Fibroblast of skin of scalp (primary cell): ENCODE measurements around the gene GPR21.

Experiments
- DNase-seq: peaks from one replicate; pipeline ENCODE4 v3.0.0-alpha.2; 2013

Gene GPR21

DNA sequence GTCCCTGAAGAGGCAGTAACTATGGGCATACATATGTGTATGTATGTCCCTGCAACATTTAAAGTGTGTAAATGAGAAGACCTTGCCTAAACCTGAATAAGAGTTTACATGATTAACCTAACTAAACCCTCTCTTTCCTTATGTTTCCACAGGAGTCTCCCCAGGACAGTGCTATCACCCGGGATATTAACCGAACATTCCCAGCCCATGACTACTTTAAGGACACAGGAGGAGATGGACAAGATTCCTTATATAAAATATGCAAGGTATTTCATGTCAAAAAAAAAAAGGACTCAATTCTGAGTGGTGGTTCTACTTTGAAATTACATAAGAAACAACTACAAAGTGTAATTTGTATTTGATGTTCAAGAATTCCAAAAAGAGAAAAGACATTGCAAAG is 31.7 kb downstream of the GPR21 start:
- DNase-seq = peak; percentile 83

DNA sequence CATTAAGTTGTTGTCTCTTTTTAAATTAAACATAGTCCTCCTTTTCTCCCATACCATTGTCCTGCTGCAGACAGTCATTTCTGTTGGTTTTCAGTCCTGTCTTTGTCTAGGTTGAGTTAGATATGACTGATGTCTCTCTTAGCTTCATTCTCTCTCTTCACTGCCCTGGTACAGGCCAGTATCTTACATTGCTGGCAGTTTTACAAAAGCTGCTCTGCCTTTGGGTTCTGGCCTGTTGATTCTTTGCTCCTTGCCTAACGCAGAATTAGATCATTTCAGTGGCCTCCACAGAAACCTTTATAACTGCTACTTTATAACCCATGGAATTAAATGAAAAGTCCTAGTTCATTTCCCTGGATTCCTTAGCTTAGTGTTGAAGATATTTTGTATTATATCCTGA is 33.7 kb downstream of the GPR21 start:
- DNase-seq = no peak

DNA sequence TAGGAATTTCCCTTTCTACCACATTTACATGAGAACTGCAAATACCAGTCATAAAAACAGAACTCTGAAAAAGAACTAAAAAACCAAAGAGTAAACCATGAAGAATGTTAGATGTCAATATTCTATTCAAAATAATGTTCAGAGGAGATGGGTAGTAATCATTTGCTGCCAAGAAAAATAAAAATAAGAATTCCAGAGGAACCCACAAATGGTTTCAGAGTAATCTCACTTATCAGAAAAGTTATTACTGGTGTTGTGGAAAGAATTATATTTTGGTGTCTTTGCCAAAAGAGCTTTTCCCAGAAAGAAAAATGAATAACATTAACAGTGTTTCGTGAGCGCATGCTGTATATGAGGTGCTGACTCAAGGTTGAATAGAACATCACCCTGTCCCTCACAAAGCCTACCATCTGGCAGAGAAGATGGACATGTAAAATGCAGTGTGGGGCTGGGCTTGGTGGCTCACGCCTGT is 35.6 kb downstream of the GPR21 start:
- peak; percentile 98 for DNase-seq

DNA sequence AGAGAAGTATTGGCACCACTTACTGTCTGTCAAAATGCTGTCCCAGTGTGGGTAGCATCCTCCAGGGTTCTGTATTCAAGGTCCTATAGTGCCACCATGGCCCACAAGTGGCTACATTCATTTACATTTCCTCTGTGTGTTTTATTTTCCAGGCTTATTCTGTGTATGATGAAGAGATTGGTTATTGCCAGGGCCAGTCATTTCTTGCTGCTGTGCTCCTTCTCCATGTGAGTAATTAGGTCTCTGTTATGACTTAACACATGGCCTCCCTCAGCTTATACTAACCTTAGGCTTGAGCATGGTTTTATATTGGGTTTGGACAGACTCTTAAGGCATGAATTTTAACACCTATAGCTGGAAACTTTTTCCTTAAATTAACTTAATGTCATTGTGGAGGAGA is 36.7 kb downstream of the GPR21 start:
- DNase-seq = no peak

DNA sequence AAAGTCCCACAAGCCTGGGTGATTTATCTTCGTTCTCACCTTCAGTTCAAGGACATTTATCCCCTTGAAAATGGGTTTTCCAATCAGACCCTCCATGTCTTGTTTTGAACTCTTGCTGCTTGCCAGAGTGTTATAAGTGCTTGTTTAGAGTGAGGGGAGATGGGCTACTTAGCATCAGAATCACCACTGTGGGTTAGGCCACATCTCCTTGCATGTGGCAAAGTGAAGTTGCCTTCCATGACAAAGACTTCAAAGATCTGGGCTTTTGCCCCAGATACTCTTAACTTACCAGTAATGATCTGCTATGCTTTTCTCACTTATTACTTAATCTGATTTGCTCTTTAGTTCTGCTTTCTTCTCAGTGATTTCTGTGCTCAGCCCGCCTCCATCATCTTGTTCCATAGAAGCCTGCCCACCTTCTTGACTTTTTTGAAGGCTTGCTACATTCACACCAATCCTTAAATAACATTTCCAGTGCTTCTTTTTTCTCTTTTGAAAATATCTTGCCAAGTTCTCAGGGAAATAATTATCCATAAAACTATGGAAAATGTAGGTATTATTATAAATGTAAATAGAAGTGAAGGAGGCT is 39.0 kb downstream of the GPR21 start:
- no peak for DNase-seq

DNA sequence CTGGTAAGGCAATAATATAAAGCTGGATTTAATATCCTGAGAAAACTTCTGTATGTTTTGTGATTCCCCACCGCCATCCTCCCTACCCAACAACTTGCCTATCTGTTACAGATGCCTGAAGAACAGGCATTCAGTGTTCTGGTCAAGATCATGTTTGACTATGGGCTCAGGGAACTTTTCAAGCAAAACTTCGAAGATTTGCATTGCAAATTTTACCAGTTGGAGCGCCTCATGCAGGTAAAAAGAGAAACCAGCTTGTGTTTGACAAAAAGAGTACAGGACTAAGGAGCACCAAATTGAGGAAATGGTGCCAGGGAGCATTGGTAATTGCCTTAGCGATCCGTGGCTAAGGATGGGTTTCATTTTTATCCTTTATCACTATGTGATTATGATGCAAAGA is 40.0 kb downstream of the GPR21 start:
- DNase-seq = no peak

DNA sequence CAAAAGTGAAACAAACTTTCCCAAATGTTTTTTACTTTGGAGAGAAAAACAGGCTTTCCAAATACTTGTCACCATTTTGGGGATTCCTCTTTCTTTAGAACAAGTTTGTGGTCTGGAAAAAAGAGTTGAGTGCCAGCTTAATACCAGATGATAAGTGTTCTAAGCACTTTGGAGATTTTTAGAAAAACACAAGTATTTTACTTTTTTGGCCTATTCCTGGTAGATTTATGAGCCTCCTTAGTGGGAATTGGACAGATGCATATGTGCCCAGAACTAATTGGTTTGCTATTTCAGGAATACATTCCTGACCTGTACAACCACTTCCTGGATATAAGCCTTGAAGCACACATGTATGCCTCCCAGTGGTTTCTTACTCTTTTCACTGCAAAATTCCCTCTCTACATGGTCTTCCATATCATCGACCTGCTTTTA is 40.5 kb downstream of the GPR21 start:
- DNase-seq = peak; percentile 88

DNA sequence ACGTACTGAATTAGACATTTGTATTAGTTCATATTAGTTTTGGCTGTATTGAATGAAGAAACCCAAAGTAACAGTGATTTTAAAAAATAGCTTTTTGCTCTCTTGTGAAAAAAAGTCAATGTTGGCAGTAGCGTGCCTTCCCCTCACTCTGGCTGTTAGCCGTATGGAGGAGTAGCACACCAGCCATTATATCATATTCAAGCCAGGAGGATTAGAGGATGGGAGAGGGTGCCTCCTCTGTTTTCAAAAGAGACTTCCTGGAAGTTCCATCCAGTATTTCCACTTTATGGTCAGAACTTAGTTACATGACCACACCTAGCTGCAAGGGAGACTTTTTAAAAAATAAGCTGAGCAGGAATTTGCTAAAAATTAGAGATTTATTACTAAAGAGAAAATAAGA is 41.2 kb downstream of the GPR21 start:
- no peak for DNase-seq

DNA sequence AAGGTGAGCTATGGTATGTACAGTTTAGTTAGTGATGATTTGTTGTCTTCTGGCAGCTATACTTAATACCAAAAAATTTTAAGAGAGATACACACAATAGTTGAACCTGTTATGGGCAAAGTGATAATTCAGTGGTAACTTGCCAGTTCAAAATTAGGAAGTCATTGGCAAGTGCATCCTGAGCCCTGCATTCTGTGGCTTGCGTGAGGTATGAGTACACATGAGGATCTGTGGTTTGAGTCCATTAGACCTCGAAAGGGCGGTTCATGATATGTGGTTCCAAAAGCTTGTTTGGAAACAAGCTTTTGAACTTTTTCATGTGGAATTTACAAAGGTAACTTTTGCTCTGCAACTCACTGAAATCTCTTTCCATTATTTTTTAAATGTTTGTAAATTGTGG is 47.0 kb downstream of the GPR21 start:
- no peak for DNase-seq

DNA sequence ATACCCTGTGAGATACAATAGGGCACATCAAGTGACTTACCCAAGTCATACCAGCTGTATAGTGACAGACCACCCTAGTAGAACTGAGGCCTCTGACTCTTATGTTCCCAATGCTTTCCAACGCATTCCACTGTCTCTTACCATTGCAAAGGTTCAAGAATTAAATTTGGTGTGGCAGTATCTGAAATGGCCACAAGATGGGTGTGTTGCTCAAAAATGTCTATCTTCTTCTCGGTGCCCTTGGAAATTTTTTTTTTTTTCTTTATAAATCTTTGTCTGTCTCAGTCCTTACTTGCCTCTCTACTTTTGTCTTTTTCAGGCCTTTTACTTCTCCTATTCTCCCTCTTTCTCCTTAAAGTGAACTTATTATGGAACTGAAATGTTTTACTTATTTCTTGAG is 48.4 kb downstream of the GPR21 start:
- peak; percentile 75 for DNase-seq

DNA sequence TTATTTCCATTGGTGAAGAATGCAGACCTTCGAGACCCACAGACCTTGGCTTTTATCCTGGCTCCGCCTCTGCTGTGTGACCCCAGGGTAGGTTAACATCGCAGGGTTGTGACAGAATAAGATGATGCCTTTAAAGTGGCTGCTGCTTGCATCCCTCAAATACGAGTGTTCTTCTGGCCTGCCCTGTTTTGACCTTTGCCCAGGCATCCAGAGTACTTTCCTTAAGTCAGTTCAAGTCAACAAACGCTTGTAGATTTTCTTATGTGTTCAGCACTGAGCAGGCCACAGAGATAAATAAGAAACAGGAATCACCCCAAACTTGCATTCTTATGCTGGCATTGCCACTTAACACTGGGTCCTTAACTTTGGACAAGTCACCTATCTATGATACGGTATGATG is 50.2 kb downstream of the GPR21 start:
- no peak for DNase-seq

DNA sequence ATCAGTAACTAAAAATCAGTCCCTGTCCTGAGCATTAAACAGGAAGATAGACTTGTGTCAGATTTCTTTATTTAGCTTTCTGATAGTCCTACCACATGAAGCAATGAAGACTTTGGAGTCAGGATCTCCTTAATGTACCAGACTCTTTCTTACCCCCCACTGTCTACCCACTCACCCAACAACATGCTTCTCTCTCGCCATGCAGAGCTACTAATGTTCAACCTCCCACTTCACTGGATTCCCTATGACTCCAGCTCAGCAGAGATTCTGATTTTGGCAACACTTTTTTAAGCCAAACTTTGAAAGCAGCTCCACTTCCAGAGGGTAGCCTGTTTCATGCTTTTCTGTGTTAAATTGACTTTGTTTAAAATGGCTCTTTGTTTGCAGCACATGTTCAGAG is 50.8 kb downstream of the GPR21 start:
- no peak for DNase-seq
